ENCODE measurements around the gene GPX4. TPM values are rescaled to one million over a fixed set of nuclear protein-coding genes. Genes with fewer than 3 reads are reported as not detected.

The GPX4 gene
- total and polyA plus RNA-seq, 2 of the 13 experiments (the other 11 are each of a cell fraction or from before 2014, with no cell fraction given), result 535 to 613 TPM

GRCh38 chr19:1113986-1114483 lies 10.2 kb downstream of the GPX4 start (continued):
- TF ChIP-seq FOXC1 (CRISPR knock-in tag; IDR thresholded peaks at IDR 0.05; ENCODE audit: borderline replicate concordance) (0 out of 2 replicates have a peak, but pooled peaks have one; percentile 10), TBX3 (IDR thresholded peaks at IDR 0.05; ENCODE audit: borderline replicate concordance) (no peak), ZMAT3 (CRISPR knock-in tag; conservative IDR thresholded peaks at IDR 0.05) (no peak), ZNF768 (CRISPR knock-in tag; IDR thresholded peaks at IDR 0.05) (no peak), ZNF616 (CRISPR knock-in tag; IDR thresholded peaks at IDR 0.05; ENCODE audit: low read depth) (no peak), KAT8 (CRISPR knock-in tag; IDR thresholded peaks at IDR 0.05) (no peak), ZNF143 (CRISPR knock-in tag; IDR thresholded peaks at IDR 0.05) (no peak), ZMYM2 (CRISPR knock-in tag; IDR thresholded peaks at IDR 0.05) (0 out of 2 replicates have a peak, but pooled peaks have one; percentile 33), MXD1 (CRISPR knock-in tag; IDR thresholded peaks at IDR 0.05) (no peak), ELF1 (CRISPR knock-in tag; IDR thresholded peaks at IDR 0.05) (no peak), DNMT1 (CRISPR knock-in tag; IDR thresholded peaks at IDR 0.05) (no peak), ZFY (CRISPR knock-in tag; IDR thresholded peaks at IDR 0.05) (no peak), ZNF776 (CRISPR knock-in tag; IDR thresholded peaks at IDR 0.05) (0 out of 2 replicates have a peak, but pooled peaks have one; percentile 58), ZNF224 (CRISPR knock-in tag; IDR thresholded peaks at IDR 0.05) (no peak), ADNP (CRISPR knock-in tag; IDR thresholded peaks at IDR 0.05) (no peak), ATF5 (CRISPR knock-in tag; IDR thresholded peaks at IDR 0.05; ENCODE audit: low read depth) (no peak), ZNF746 (CRISPR knock-in tag; IDR thresholded peaks at IDR 0.05) (no peak), SAFB2 (CRISPR knock-in tag; IDR thresholded peaks at IDR 0.05; ENCODE audit: borderline replicate concordance, low read depth) (no peak), ZNF792 (CRISPR knock-in tag; IDR thresholded peaks at IDR 0.05) (no peak), ZNF629 (CRISPR knock-in tag; conservative IDR thresholded peaks at IDR 0.05) (peak; percentile 93), ZNF18 (CRISPR knock-in tag; IDR thresholded peaks at IDR 0.05; ENCODE audit: insufficient replicate concordance) (no peak), TCF7 (IDR thresholded peaks at IDR 0.05; ENCODE audit: low read depth) (no peak), NR3C1 (CRISPR knock-in tag; IDR thresholded peaks at IDR 0.05) (no peak), WIZ (CRISPR knock-in tag; IDR thresholded peaks at IDR 0.05) (no peak), MZF1 (CRISPR knock-in tag; IDR thresholded peaks at IDR 0.05; ENCODE audit: borderline replicate concordance) (no peak), ZNF580 (CRISPR knock-in tag; IDR thresholded peaks at IDR 0.05; ENCODE audit: borderline replicate concordance, low read depth) (no peak), POLR2G (IDR thresholded peaks at IDR 0.05; ENCODE audit: low read depth, low read length) (no peak), RAD51 (IDR thresholded peaks at IDR 0.05; ENCODE audit: borderline replicate concordance) (no peak)
